BJ (cell line): ENCODE measurements around the gene TRIM46. TPM values are rescaled to one million over a fixed set of nuclear protein-coding genes. Genes with fewer than 3 reads are reported as not detected.
"Not testable (repeated sequence)": the region's sequence is repeated elsewhere in the genome, so short reads cannot be mapped to it uniquely, and the experiment has no call there.

Experiments
- CTCF ChIA-PET: fragments of 350-600 bp; formaldehyde crosslinking; extraction: SDS; loops from one replicate; lab custom pipeline; 2021; ENCODE audit warnings: antibody characterized with exemption, inconsistent platforms; lab: Yijun Ruan, JAX
- POLR2A ChIA-PET: fragments of 300-600 bp; sonication (Branson Sonifier 250); formaldehyde crosslinking; extraction: SDS; loops from one replicate; lab custom pipeline; 2021; ENCODE audit warnings: antibody characterized with exemption; lab: Charles Lee
- DNase-seq: peaks from one replicate; pipeline ENCODE4 v3.0.0-alpha.2; 2011; ENCODE audit warnings: low read depth
- H3K27me3 ChIP-seq: 2 replicates; pipeline ENCODE4 v1.6.0; 2011; ENCODE audit warnings: low read length; ENCODE audit not compliant: control insufficient read depth, insufficient read depth
- H3K36me3 ChIP-seq: 2 replicates; pipeline ENCODE4 v1.5.1; 2011; ENCODE audit warnings: low read length; ENCODE audit not compliant: control insufficient read depth, insufficient read depth
- H3K4me3 ChIP-seq: 2 replicates; pipeline ENCODE4 v1.5.1; 2011; ENCODE audit warnings: low read depth, mild to moderate bottlenecking, control low read depth, low read length
- CTCF ChIP-seq: IDR thresholded peaks from 2 replicates; pipeline ENCODE4 v1.5.1; 2011; ENCODE audit warnings: low read depth, mild to moderate bottlenecking, control low read depth, inconsistent platforms, low read length, moderate library complexity; ENCODE audit not compliant: insufficient read depth
- polyA plus RNA-seq: library from polyadenylated mRNA; depleted of rRNA; stranded (reverse); fragments of >200 nt; gene quantifications from 2 replicates; pipeline ENCODE4 v1.2.3, GENCODE V29; 2011

TRIM46 gene
- polyA plus RNA-seq, 1 experiment = 5.4 TPM

- DNase-seq = no peak
- peak overlapping the region; percentile 51 for H3K4me3 ChIP-seq
- no peaks in the 10 kb centered on the region for H3K36me3 ChIP-seq
- POLR2A ChIA-PET = no interaction called here
- CTCF ChIA-PET = interaction anchor here (0.8 to 6.8 kb wide), 11 partner anchors 8 to 52 kb away, joined by 3 to 75 read pairs (median 6); partner anchors contain the start of genes MTX1 and THBS3
- no peaks in the 10 kb centered on the region for H3K27me3 ChIP-seq
- peak; percentile 60 for TF ChIP-seq CTCF
Observed at GRCh38 chr1:155226188-155226909, 52.7 kb downstream of the TRIM46 start.

GRCh38 chr1:155226910-155227260 is 53.2 kb downstream of the TRIM46 start:
- ChIA-PET POLR2A (no interaction called here), CTCF (interaction anchor here (0.8 to 6.8 kb wide), 11 partner anchors 8 to 54 kb away, joined by 3 to 75 read pairs (median 5); partner anchors contain the start of genes KRTCAP2, MTX1 and THBS3)
- no peak for TF ChIP-seq CTCF

GRCh38 chr1:155227261-155228095 is 53.8 kb downstream of the TRIM46 start:
- Histone ChIP-seq H3K4me3 (peak overlapping the region; percentile 51), H3K36me3 (no peaks in the 10 kb centered on the region), H3K27me3 (no peaks in the 10 kb centered on the region)
- peak; percentile 95 for DNase-seq
- ChIA-PET POLR2A (no interaction called here), CTCF (interaction anchor here (0.8 to 6.8 kb wide), 11 partner anchors 9 to 54 kb away, joined by 3 to 75 read pairs (median 5); partner anchors contain the start of genes KRTCAP2, MTX1 and THBS3)
- peak; percentile 21; the same call in 1 of the 2 replicates for TF ChIP-seq CTCF

More at GRCh38 chr1:155226910-155227260, 53.2 kb downstream of the TRIM46 start:
- Histone ChIP-seq H3K36me3 (no peaks in the 10 kb centered on the region), H3K4me3 (peak overlapping the region; percentile 51), H3K27me3 (no peaks in the 10 kb centered on the region)
- no peak for DNase-seq

- peak overlapping the region; percentile 37 for H3K4me3 ChIP-seq
- ChIA-PET POLR2A (no interaction called here), CTCF (interaction anchor here (1.2 to 6.8 kb wide), 5 partner anchors 9 to 55 kb away, joined by 3 to 75 read pairs (median 6); partner anchors contain the start of genes KRTCAP2, MTX1 and THBS3)
- DNase-seq = no peak
- H3K36me3 ChIP-seq = no peaks in the 10 kb centered on the region
- TF ChIP-seq CTCF = no peak
- no peaks in the 10 kb centered on the region for H3K27me3 ChIP-seq
Observed at GRCh38 chr1:155228096-155228427, 54.4 kb downstream of the TRIM46 start.

- H3K27me3 ChIP-seq, POLR2A ChIA-PET, DNase-seq, H3K4me3 ChIP-seq, CTCF ChIA-PET, H3K36me3 ChIP-seq: not testable (repeated sequence)
Observed at GRCh38 chr1:155231302-155231701, 57.7 kb downstream of the TRIM46 start.

- CTCF ChIA-PET = interaction anchor here (1.0 to 1.1 kb wide), 2 partner anchors 25 to 60 kb away, joined by 3 to 6 read pairs; partner anchors contain the start of genes KRTCAP2 and THBS3
- H3K27me3 ChIP-seq, POLR2A ChIA-PET, H3K4me3 ChIP-seq, H3K36me3 ChIP-seq, DNase-seq: not testable (repeated sequence)
Observed at GRCh38 chr1:155232001-155232978, 58.6 kb downstream of the TRIM46 start.

GRCh38 chr1:155233502-155233901 is 59.9 kb downstream of the TRIM46 start:
- CTCF ChIA-PET, POLR2A ChIA-PET, H3K36me3 ChIP-seq, H3K27me3 ChIP-seq, H3K4me3 ChIP-seq, DNase-seq: not testable (repeated sequence)
